Left lung (tissue), 10 donors: ENCODE data around the gene GOLGA6L10. TPM values are rescaled to one million over a fixed set of nuclear protein-coding genes. Genes with fewer than 3 reads are reported as not detected.
"Not testable (repeated sequence)": the region's sequence is repeated elsewhere in the genome, so short reads cannot be mapped to it uniquely, and the experiment has no call there.

ENCODE experiments used
- ATAC-seq: fragments of 200-7000 bp; cut with Tn5 transposase; one replicate; pipeline ENCODE4 v1.9.1; 2020; ENCODE audit warnings: moderate library complexity
- DNase-seq, 4 donors: peaks; one replicate each; pipeline ENCODE4 v3.0.0-alpha.2; 2013 to 2020
- H3K27ac ChIP-seq, 2 donors: fragments of 200-600 bp; sonication (generic) in 1 of 2; one replicate each; pipeline versions ENCODE4 v1.5.0 to v1.8.0; 2020 to 2021
- H3K27me3 ChIP-seq, 2 donors: fragments of 200-600 bp; sonication (generic) in 1 of 2; one replicate each; pipeline versions ENCODE4 v1.5.0 to v1.8.0; 2020 to 2021
- H3K36me3 ChIP-seq, 2 donors: fragments of 200-600 bp; sonication (generic) in 1 of 2; one replicate each; pipeline versions ENCODE4 v1.5.0 to v1.8.0; 2020 to 2021
- H3K4me1 ChIP-seq, 2 donors: fragments of 200-600 bp; one replicate each; pipeline ENCODE4 v1.8.0; 2021
- H3K4me3 ChIP-seq, 2 donors: fragments of 200-600 bp; sonication (generic) in 1 of 2; one replicate each; pipeline versions ENCODE4 v1.5.0 to v1.8.0; 2020 to 2021; ENCODE audit warnings: mild to moderate bottlenecking in 1 of 2
- H3K9me3 ChIP-seq, 2 donors: fragments of 200-600 bp; sonication (generic) in 1 of 2; one replicate each; pipeline versions ENCODE4 v1.5.0 to v1.8.0; 2020 to 2021
- intact Hi-C, 2 donors: fragments of 100-400 bp; cut with DNase I; formaldehyde crosslinking; loops; one replicate each; pipeline versions ENCODE4 v1.11.2 to v1.14.2; 2022
- polyA plus RNA-seq, 6 donors: library from polyadenylated mRNA; unstranded; fragments of 120-200 nt; gene quantifications; one replicate each; pipeline ENCODE4 v1.2.1, GENCODE V29; 2013; ENCODE audit not compliant: insufficient read length in 6 of 6
- total RNA-seq, 2 donors: library from RNA; stranded (reverse); fragmentation: NEBNext Ultra II Directional; extraction: Animal tissue kit (Norgen Biotek cat#: 25700); gene quantifications; one replicate each; pipeline ENCODE4 v1.2.1, GENCODE V29; 2021
- TF ChIP-seq, protein P1 (sequence below), 2 donors: fragments of 200-600 bp; sonication (generic) in 1 of 2; IDR thresholded peaks; one replicate each; pipeline versions ENCODE4 v1.5.0 to v1.8.0; 2021; ENCODE audit warnings: antibody characterized with exemption in 2 of 2
- donor health status: DM: no; HTN: yes; CAD: no.
- donor health status: DM: no; HTN: no; CAD: no.

The GOLGA6L10 gene
- total and polyA plus RNA-seq, 8 donors, result 1.5 to 13.6 (median 6.2) TPM

DNA sequence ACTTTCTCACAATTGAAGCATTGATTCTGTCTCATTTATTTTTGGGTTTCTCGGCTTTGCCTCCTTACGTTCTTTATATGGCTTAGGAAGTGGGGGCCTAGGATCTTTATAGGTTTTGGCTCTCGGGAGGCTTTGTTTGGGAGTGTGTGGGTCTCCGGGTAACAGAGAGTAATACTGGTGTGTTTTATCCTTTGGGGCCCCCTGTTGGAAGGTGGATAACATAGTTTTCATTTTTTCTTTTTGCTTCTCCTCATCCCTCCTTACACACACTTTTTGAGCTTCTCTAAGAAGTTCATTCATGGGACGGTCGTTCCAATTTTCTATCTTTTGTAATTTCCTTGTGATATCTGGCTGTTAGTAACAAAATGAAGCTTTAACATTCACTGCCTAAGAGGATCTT, 30.3 kb upstream of the GOLGA6L10 start:
- H3K36me3 ChIP-seq, ATAC-seq, DNase-seq: not testable (repeated sequence)

DNA sequence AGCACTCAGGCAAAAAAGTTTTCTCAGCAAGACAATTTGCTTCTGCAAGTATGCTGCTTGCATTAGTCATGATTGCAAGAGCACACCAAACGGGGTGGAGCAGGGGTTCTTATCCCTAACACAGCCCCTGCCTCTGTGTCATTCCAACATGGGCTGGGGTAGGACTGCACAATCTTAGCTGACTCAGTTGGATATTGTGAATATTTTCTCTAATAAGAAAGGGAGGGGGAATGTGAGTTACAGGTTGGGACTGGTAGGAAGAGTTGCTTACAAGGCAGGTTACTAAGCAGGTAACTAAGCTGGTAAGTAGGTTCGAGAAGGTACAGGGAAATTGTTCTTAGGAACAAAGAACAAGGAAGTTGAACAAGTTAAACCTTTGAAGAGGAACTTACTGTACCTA, 24.4 kb upstream of the GOLGA6L10 start:
- intact Hi-C loops, H3K27me3 ChIP-seq, ATAC-seq, H3K4me3 ChIP-seq, H3K36me3 ChIP-seq, H3K9me3 ChIP-seq, H3K4me1 ChIP-seq: not testable (repeated sequence)
- DNase-seq, result peak in 1 of 4 donors; percentile 3
- peak overlapping the region; percentile 44 to 63 for H3K27ac ChIP-seq

More for the DNA sequence above, 30.3 kb upstream of the GOLGA6L10 start:
- intact Hi-C loops, H3K4me1 ChIP-seq, H3K4me3 ChIP-seq, H3K9me3 ChIP-seq, H3K27me3 ChIP-seq, H3K27ac ChIP-seq: not testable (repeated sequence)

DNA sequence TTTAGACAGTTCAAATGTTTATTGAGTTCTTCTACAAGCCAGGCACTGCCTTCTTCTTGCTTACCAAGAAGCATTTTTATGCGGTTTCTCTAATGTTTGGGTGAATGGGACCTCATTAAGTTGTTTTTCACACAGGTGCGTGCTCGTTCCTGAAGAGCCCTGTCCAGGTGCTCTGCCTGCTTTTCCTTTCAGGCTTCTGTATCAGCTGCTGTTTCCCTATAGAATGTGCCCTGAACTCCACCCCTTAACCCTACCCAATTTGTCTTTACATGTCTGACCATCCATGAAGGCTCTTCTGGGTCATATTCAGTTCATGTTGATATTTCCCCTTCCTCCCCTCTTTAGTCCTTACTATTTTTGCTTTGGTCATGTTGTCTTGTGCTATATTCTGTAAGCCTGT, 22.4 kb upstream of the GOLGA6L10 start:
- H3K4me1 ChIP-seq, result peaks cover 0 to 3% of the 10 kb centered on the region in 2 donors
- H3K4me3 ChIP-seq, result no peak overlapping the region
- TF ChIP-seq, protein P1, sequence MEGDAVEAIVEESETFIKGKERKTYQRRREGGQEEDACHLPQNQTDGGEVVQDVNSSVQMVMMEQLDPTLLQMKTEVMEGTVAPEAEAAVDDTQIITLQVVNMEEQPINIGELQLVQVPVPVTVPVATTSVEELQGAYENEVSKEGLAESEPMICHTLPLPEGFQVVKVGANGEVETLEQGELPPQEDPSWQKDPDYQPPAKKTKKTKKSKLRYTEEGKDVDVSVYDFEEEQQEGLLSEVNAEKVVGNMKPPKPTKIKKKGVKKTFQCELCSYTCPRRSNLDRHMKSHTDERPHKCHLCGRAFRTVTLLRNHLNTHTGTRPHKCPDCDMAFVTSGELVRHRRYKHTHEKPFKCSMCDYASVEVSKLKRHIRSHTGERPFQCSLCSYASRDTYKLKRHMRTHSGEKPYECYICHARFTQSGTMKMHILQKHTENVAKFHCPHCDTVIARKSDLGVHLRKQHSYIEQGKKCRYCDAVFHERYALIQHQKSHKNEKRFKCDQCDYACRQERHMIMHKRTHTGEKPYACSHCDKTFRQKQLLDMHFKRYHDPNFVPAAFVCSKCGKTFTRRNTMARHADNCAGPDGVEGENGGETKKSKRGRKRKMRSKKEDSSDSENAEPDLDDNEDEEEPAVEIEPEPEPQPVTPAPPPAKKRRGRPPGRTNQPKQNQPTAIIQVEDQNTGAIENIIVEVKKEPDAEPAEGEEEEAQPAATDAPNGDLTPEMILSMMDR (IDR thresholded peaks at IDR 0.05), result no peak
- intact Hi-C loops, result no loop called here
- H3K9me3 ChIP-seq, result no peaks in the 10 kb centered on the region
- no peak for ATAC-seq
- no peak overlapping the region for H3K27ac ChIP-seq
- H3K27me3 ChIP-seq, result no peaks in the 10 kb centered on the region
- DNase-seq, result no peak
- H3K36me3 ChIP-seq, result no peaks in the 10 kb centered on the region

DNA sequence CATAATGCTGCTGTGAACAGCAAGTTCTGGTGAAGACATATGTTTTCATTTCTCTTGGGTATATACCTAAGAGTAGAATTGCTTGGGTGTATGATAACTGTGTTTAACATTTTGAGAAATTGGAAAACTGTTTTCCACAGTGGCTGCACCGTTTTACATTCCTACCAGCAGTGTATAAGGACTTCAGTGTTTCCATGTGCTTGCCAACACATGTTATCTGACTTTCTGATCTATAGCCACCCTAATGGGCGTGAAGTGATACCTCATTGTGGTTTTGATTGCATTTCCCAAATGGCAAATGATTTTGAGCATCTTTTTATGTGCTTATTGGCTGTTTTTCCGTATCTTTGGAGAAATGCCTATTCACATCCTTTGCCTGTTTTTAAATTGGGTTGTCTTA, 18.5 kb upstream of the GOLGA6L10 start:
- H3K4me3 ChIP-seq, H3K4me1 ChIP-seq, DNase-seq, H3K27ac ChIP-seq, H3K27me3 ChIP-seq, ATAC-seq, H3K36me3 ChIP-seq, H3K9me3 ChIP-seq, intact Hi-C loops: not testable (repeated sequence)

DNA sequence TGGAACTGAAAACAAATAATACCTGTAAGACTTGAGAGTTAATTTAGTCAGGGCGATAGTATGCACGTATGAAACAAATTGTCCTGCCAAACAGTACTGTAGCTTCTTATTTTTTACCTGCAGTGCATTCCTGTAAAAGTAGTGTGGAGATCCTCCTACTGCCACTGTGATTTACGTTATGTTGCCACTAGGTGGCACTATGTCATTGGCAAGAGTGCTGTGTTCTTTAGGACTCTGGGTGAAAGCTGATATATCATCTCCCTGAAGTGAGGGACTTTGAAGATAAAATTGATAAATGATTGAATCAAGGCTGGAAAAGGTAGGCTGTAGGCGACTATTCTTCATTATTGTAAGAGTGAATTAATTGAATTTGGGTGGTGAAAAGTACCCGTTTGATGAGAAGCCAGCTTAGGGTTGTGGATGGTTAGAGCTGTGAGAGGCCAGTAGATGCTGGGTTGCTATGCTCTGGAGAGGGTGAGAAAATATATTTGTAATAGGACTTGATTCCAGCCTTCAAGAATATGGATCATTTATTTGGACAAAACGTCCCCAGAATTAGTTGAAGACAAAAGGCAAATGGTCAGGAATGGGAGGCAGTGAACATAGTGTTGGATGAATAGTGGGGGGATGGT, 16.5 kb upstream of the GOLGA6L10 start:
- peak; percentile 95 for ATAC-seq
- not testable (repeated sequence) for DNase-seq

DNA sequence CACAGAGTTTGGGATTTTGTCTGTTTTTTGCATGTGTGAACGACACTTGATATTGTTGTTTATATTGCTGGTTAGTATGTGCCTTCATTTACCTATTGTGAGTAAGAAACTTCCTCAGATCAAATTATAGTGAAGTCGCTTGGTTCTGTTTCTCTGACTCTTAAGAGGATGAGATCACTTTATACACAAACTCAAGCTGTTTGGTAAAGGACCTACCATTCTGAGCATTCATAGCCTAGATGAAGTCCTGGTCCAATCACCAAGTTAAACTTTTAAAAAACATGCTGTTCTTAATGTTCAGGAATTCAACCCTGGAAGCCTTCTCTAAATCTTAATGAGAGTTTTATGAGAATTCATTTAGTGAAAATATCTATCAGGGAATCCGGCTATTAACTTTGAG, 15.3 kb upstream of the GOLGA6L10 start:
- intact Hi-C loops, H3K9me3 ChIP-seq: not testable (repeated sequence)
- ATAC-seq, result peak; percentile 79

More for the DNA sequence above, 16.5 kb upstream of the GOLGA6L10 start:
- H3K36me3 ChIP-seq, H3K27ac ChIP-seq, H3K27me3 ChIP-seq, H3K4me3 ChIP-seq, intact Hi-C loops, H3K9me3 ChIP-seq, H3K4me1 ChIP-seq: not testable (repeated sequence)
- TF ChIP-seq, protein P1 (IDR thresholded peaks at IDR 0.05), result peak; percentile 11 to 31

DNA sequence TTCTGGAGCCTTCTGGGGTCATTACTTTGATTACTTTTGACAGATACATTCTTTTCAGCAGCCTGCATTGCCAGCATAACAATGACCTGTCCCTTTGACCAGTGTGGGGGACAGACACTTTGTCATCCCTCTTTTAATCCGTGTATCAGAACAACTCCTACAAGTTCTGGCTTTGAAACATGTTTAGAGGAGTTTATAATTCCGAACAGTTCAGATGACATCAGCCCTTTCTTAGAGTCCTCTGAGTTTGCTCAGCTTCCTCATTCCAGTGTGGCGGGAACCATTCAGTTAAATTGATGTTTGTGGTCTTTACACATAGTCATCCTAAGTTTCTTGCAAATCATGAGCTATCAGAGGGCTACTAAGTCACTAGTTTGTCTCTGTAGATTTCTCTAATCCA, 13.5 kb upstream of the GOLGA6L10 start:
- H3K36me3 ChIP-seq, DNase-seq, H3K4me3 ChIP-seq, H3K4me1 ChIP-seq, H3K9me3 ChIP-seq, H3K27me3 ChIP-seq, H3K27ac ChIP-seq, intact Hi-C loops: not testable (repeated sequence)
- ATAC-seq, result peak; percentile 55

More for the DNA sequence above, 15.3 kb upstream of the GOLGA6L10 start:
- not testable (repeated sequence) for H3K27me3 ChIP-seq, H3K27ac ChIP-seq, H3K36me3 ChIP-seq, H3K4me3 ChIP-seq, DNase-seq, H3K4me1 ChIP-seq

DNA sequence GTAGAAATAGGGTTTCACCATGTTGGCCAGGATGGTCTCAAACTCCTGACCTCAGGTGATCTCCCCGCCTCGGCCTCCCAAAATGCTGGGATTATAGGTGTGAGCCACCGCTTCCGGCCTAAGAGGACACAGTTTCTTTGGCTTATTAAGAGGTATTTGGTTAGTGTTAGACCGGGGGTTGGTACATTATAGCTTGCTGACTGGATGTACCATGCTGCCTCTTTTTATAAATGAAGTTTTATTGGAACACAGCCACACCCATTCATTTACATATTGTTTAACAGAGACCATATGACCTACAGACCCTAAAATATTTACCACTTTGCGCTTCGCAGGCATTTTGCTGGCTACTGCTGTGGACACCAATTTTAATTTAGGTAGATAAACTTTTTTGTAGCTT, 11.3 kb upstream of the GOLGA6L10 start:
- DNase-seq, H3K9me3 ChIP-seq, intact Hi-C loops, H3K27me3 ChIP-seq, ATAC-seq, H3K36me3 ChIP-seq, H3K4me1 ChIP-seq, H3K27ac ChIP-seq, H3K4me3 ChIP-seq: not testable (repeated sequence)

DNA sequence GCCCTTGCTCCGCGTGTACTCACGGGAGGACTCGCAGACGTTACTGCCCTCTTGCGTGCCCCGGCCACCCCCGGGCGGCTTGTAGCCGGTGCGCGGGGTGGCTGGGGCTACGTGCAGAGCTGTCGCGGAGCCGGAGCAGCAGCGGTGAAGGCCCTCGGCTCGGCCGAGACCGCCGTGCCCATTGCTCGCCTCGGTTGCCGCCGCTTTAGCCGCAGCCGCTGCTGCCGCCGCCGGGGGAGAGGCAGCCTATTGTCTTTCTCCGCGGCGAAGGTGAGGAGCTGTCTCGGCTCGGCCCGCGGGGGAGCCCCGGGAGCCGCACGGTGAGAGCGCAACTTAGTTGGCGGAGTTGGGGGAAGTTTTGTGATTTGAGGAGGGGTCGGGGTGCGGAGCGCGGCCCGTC, 5.8 kb upstream of the GOLGA6L10 start:
- intact Hi-C loops, H3K27me3 ChIP-seq, H3K4me1 ChIP-seq, H3K9me3 ChIP-seq, H3K27ac ChIP-seq, H3K36me3 ChIP-seq, H3K4me3 ChIP-seq, ATAC-seq, DNase-seq: not testable (repeated sequence)

DNA sequence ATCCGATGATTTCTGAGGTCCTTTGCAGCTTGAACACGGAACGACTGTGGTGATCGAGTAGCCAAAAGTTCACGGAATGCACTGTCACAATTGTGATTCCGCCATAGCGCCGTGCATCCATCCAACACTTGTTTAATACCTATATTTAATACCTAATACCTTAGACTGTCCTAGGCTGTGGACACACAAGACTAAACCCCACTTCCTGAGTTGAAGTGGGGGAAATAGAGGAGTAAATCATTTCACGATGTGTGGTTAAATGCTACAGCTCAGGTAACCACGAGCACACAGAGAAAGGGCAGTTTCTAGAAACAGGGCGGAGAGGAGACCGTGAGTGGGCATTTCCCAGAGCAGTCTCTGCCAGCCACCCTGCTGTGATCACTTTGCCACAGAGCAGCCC, 5.3 kb upstream of the GOLGA6L10 start:
- H3K27ac ChIP-seq, H3K4me3 ChIP-seq, DNase-seq, H3K36me3 ChIP-seq, H3K9me3 ChIP-seq, H3K4me1 ChIP-seq, intact Hi-C loops, ATAC-seq, H3K27me3 ChIP-seq: not testable (repeated sequence)

DNA sequence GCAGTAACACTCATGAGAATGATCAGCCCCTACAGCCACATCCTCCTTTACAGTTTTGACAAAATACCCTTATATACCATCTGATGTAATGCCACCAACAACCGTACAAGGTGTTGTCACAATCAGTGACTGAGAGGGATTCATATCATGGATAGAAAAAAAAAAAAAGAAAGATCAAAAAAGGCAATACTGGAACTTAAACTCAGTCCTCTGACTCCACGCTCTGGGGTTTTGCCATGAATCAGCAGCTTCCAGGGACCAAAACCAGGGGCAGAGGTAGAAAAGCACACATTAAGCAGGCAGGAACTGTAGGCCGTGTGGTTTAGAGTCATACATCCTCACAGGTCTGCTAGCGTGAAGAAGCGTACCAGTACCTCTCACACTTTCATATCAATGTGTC, 1.6 kb downstream of the GOLGA6L10 start:
- H3K4me3 ChIP-seq, H3K27me3 ChIP-seq, intact Hi-C loops, H3K36me3 ChIP-seq, H3K27ac ChIP-seq, DNase-seq, H3K9me3 ChIP-seq, ATAC-seq, H3K4me1 ChIP-seq: not testable (repeated sequence)

DNA sequence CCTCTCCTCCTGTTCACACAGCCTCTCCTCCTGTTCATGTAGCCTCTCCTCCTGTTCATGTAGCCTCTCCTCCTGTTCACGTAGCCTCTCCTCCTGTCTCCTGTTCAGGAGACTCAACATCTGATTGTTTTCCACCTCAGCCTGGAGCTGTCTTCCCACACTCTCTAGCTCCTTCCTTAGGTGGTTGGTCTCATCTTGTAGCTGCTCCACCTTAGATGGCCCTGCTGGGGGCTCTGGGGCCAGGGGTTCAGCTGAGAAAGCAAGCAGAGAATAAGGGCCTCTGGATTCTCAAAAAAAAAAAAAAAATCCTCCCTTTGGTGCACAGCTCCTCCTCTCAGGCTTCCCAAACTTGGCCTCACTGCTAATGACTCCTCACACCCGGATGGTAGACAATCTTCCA, 4.1 kb downstream of the GOLGA6L10 start:
- H3K4me3 ChIP-seq, ATAC-seq, H3K4me1 ChIP-seq, intact Hi-C loops, H3K27me3 ChIP-seq, H3K9me3 ChIP-seq, H3K36me3 ChIP-seq, DNase-seq, H3K27ac ChIP-seq: not testable (repeated sequence)
